HepG2 (cell line): ENCODE results near the gene TIMELESS. TPM values are rescaled to one million over a fixed set of nuclear protein-coding genes. Genes with fewer than 3 reads are reported as not detected.

Experiments used
- ATF1 ChIP-seq: IDR thresholded peaks from 2 replicates; pipeline ENCODE4 v1.6.1; 2016; ENCODE audit warnings: mild to moderate bottlenecking, control low read depth
- ATF6 ChIP-seq: sonication (generic); formaldehyde crosslinking; conservative IDR thresholded peaks from 2 replicates; pipeline ENCODE4 v1.4.0; 2020; ENCODE audit warnings: missing genetic modification reagents
- BATF2 ChIP-seq: sonication (generic); formaldehyde crosslinking; IDR thresholded peaks from 2 replicates; pipeline ENCODE4 v1.8.0; 2022; ENCODE audit warnings: mild to moderate bottlenecking, missing genetic modification reagents, moderate library complexity
- CEBPB ChIP-seq: IDR thresholded peaks from 2 replicates; pipeline ENCODE4 v1.6.1; 2011; ENCODE audit warnings: low read depth, low read length, improper control_type of control experiment, borderline replicate concordance
- CREBL2 ChIP-seq: sonication (generic); formaldehyde crosslinking; IDR thresholded peaks from 2 replicates; pipeline ENCODE4 v1.8.1; 2023; ENCODE audit warnings: missing genetic modification reagents, mild to moderate bottlenecking, borderline replicate concordance
- CSRNP2 ChIP-seq: sonication (generic); formaldehyde crosslinking; conservative IDR thresholded peaks from 2 replicates; pipeline ENCODE4 v1.8.0; 2022; ENCODE audit warnings: low read depth, missing genetic modification reagents
- DRAP1 ChIP-seq: IDR thresholded peaks from 2 replicates; pipeline ENCODE4 v1.6.1; 2016; ENCODE audit warnings: missing genetic modification reagents, missing compliant biosample characterization
- E2F2 ChIP-seq: sonication (generic); formaldehyde crosslinking; IDR thresholded peaks from 2 replicates; pipeline ENCODE4 v1.4.0; 2020; ENCODE audit warnings: missing genetic modification reagents, borderline replicate concordance
- ERF ChIP-seq: IDR thresholded peaks from 2 replicates; pipeline ENCODE4 v1.6.1; 2018; ENCODE audit warnings: missing biosample characterization, missing genetic modification reagents
- HNRNPUL1 ChIP-seq: fragments of 200-400 bp; formaldehyde crosslinking; IDR thresholded peaks from 2 replicates; pipeline ENCODE4 v1.6.1; 2017; ENCODE audit warnings: low read depth, mild to moderate bottlenecking, low read length, moderate library complexity
- IRF1 ChIP-seq: sonication (generic); formaldehyde crosslinking; IDR thresholded peaks from 2 replicates; pipeline ENCODE4 v1.4.0; 2020; ENCODE audit warnings: low read depth, mild to moderate bottlenecking, missing genetic modification reagents
- MBD4 ChIP-seq: IDR thresholded peaks from 2 replicates; pipeline ENCODE4 v1.6.1; 2012; ENCODE audit warnings: low read length, inconsistent platforms, borderline replicate concordance
- MIXL1 ChIP-seq: IDR thresholded peaks from 2 replicates; pipeline ENCODE4 v1.6.1; 2016
- MTF2 ChIP-seq: sonication (generic); formaldehyde crosslinking; IDR thresholded peaks from 2 replicates; pipeline ENCODE4 v1.5.0; 2020; ENCODE audit warnings: missing genetic modification reagents, borderline replicate concordance
- NPAS2 ChIP-seq: sonication (generic); formaldehyde crosslinking; IDR thresholded peaks from 2 replicates; pipeline ENCODE4 v1.8.0; 2022; ENCODE audit warnings: mild to moderate bottlenecking, missing genetic modification reagents, borderline replicate concordance
- PHF20 ChIP-seq: sonication (generic); formaldehyde crosslinking; IDR thresholded peaks from 2 replicates; pipeline ENCODE4 v1.5.0; 2020; ENCODE audit warnings: mild to moderate bottlenecking, missing genetic modification reagents
- SP1 ChIP-seq, 2 experiments: fragments of 450-650 bp in 1 of 2; sonication (generic) in 1 of 2; formaldehyde crosslinking in 1 of 2; IDR thresholded peaks; 2 replicates each; pipeline versions ENCODE4 v1.4.0 to v1.6.1; 2016 to 2020; ENCODE audit warnings: missing genetic modification reagents in 1 of 2
- ZFP62 ChIP-seq: sonication (generic); formaldehyde crosslinking; IDR thresholded peaks from 2 replicates; pipeline ENCODE4 v1.4.0; 2020; ENCODE audit warnings: missing genetic modification reagents
- ZNF558 ChIP-seq: sonication (generic); formaldehyde crosslinking; IDR thresholded peaks from 2 replicates; pipeline ENCODE4 v1.9.0; 2022; ENCODE audit warnings: mild to moderate bottlenecking, missing genetic modification reagents, borderline replicate concordance
- ZNF607 ChIP-seq: sonication (generic); formaldehyde crosslinking; IDR thresholded peaks from 2 replicates; pipeline ENCODE4 v1.5.1; 2020; ENCODE audit warnings: missing genetic modification reagents, mild to moderate bottlenecking, borderline replicate concordance
- ZNF615 ChIP-seq: sonication (generic); formaldehyde crosslinking; IDR thresholded peaks from 2 replicates; pipeline ENCODE4 v1.5.0; 2020; ENCODE audit warnings: mild to moderate bottlenecking, missing genetic modification reagents, borderline replicate concordance
- polyA plus RNA-seq, 8 experiments: library from polyadenylated mRNA; depleted of rRNA in 3 of 8; stranded (reverse) in 7 of 8; unstranded in 1 of 8; fragments of >200 nt; fragmentation: Illumina TruSeq in 4 of 8; extraction: Trizol in 4 of 8; gene quantifications; 2 replicates each; pipeline versions ENCODE4 v1.2.1 to v1.2.3, GENCODE V29; 2011 to 2016; ENCODE audit warnings: low read depth in 4 of 8, missing spikeins in 1 of 8, mixed read lengths in 1 of 8; ENCODE audit not compliant: insufficient read depth in 1 of 8
- total RNA-seq, 5 experiments: library from RNA; depleted of rRNA; stranded (reverse); fragments of >200 nt; fragmentation: Illumina TruSeq; extraction: Trizol; gene quantifications; 2 replicates each; pipeline ENCODE4 v1.2.3, GENCODE V29; 2016; ENCODE audit warnings: low read depth in 1 of 5

The TIMELESS gene
- total and polyA plus RNA-seq, 2 of the 13 experiments (the other 11 are each of a cell fraction or from before 2014, with no cell fraction given) = 4.0 to 20.3 TPM

GRCh38 chr12:56488041-56488955, 39.1 kb upstream of the TIMELESS start, which contains the start of gene GLS2 (continued):
- TF ChIP-seq ZNF558 (peak; percentile 74; the same call in 1 of the 2 replicates), ATF6 (CRISPR knock-in tag) (no peak), ZNF607 (CRISPR knock-in tag) (peak; percentile 64), MTF2 (no peak), CREBL2 (CRISPR knock-in tag) (peak; percentile 96; the same call in 1 of the 2 replicates), CSRNP2 (CRISPR knock-in tag) (0 out of 2 replicates have a peak, but pooled peaks have one; percentile 49), CEBPB (peak; percentile 85), BATF2 (peak; percentile 93), ERF (CRISPR knock-in tag) (peak; percentile 76; the same call in 1 of the 2 replicates), E2F2 (CRISPR knock-in tag) (peak; percentile 54; the same call in 1 of the 2 replicates), IRF1 (CRISPR knock-in tag) (no peak; the same call in 1 of the 2 replicates), HNRNPUL1 (no peak), ATF1 (CRISPR knock-in tag) (no peak; the same call in 1 of the 2 replicates), PHF20 (no peak), SP1 (IDR thresholded peaks at IDR 0.05) (no peak), SP1 (CRISPR knock-in tag; IDR thresholded peaks at IDR 0.05) (no peak), ZFP62 (CRISPR knock-in tag) (no peak), DRAP1 (CRISPR knock-in tag) (peak; percentile 53), MBD4 (no peak), ZNF615 (CRISPR knock-in tag) (no peak), MIXL1 (no peak), NPAS2 (no peak)
